ELF-1 (cell line): Measurements from ENCODE around the gene MT3.
A peak's percentile ranks its signal among the peaks of the same experiment; 100 is the strongest.

ENCODE experiments used
- DNase-seq: peaks from one replicate; pipeline ENCODE4 v3.0.0-alpha.2; 2016; ENCODE audit warnings: low read depth, low spot score

MT3 gene

GRCh38 chr16:56630134-56630533 is 40.8 kb downstream of the MT3 start:
- DNase-seq = no peak

DNA sequence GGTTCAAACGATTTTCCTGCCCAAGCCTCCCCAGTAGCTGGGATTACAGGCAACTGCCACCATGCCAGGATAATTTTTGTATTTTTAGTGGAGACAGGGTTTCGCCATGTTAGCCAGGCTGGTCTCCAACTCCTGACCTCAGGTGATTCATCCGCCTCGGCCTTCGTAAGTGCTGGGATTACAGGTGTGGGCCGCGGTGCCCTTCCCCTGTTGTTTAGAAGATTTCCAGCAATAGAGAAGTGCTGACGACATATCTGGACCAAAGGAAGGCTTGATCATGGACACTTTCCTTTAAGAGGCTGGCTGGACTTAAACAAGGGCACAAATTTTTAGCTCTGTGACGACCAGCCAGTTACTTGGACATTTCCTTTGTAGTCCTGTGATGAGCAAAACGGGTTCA is 41.9 kb downstream of the MT3 start:
- no peak for DNase-seq

DNA sequence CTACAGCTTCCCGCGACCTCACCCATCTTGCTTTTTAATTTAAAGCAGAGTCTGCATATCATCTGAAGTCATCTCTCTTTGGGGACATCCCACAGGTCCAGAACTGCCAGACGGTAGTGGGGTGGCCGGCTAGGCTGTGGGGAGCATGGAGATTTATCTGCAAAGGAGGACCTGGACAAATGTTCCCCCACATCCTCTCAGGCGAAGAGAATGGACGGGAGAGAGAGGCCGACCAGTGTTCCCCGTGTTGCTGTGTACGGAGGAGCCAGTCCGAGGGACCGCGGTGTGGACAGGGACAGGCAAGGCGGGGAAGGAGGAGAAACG is 42.5 kb downstream of the MT3 start:
- DNase-seq = no peak

DNA sequence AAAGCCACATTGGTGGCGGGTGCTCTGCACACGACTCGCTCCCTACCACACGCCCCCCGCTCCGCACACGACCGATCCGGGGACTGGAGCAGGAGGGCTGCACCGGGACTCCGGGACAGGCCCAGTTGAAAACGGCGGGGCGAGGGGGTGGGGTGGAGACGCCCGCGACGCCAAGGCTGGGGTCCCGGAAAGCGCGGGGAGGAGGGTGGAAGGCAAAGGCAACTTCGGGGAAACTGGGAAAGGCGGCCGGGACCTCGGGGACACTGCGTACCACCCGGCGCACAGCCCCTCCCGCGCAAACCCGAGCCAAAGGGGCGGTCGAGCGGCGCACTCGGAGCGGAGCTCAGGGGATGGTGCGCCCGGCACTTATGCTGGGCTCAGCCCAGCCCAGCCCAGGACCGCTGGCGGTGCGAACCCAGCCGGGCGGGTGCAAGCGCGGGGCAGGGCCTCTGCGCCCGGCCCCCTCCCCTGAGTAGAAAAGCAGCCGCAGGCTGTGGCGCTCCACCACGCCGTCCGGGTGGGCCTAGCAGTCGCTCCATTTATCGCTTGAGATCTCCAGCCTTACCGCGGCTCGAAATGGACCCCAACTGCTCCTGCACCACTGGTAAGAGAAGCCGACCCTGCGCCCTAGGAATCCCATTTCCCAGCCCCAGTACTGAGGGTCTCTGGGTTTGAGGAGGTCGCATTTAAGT is 43.0 kb downstream of the MT3 start, which contains the start of gene MT1M:
Gene MT1M (plus strand): TSS at position 504 of the 692 bp plus-strand sequence. CDS start 73 bp downstream, at position 577.
- DNase-seq = no peak

- no peak for DNase-seq
Measured at GRCh38 chr16:56632848-56633365, 43.6 kb downstream of the MT3 start.

DNA sequence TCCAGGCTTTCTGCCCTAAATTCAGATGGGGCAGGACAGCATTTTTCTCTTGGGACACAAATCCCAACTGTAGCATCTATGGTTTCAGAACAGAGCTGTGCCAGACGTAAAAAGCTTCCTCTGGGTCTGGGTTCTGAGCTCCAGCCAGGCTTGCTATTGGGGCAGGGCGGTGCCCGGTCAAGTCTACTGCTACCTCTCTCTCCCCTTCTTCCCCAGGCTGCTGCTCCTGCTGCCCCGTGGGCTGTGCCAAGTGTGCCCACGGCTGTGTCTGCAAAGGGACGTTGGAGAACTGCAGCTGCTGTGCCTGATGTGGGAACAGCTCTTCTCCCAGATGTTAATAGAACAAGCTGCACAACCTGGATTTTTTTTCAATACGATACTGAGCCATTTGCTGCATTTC is 44.2 kb downstream of the MT3 start:
- DNase-seq = no peak

DNA sequence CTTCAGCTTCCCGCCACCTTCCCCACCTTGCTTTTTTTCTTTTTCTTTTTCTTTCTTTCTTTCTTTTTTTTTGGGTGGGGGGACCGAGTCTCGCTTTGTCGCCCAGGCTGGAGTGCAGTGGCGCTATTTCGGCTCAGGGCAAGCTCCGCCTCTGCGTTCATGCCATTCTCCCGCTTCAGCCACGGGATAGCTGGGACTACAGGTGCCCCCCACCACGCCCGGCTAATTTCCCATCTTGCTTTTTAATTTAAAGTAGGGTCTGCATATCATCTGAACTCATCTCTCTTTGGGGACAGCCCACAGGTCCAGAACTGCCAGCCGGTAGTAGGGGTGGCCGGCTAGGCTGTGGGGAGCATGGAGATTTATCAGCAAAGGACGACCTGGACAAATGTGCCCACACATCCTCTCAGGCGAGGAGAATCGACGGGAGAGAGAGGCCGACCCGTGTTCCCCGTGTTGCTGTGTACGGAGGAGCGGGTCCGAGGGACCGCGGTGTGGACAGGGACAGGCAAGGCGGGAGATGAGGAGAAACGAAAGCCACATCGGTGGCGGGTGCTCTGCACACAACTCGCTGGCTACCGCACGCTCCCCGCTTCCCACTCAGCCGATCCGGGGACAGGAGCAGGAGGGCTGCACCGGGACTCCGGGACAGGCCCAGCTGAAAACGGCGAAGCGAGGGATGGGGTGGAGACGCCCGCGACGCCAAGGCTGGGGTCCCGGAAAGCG is 45.5 kb downstream of the MT3 start:
- DNase-seq = no peak

- DNase-seq = no peak
Measured at GRCh38 chr16:56635441-56635967, 46.2 kb downstream of the MT3 start.

DNA sequence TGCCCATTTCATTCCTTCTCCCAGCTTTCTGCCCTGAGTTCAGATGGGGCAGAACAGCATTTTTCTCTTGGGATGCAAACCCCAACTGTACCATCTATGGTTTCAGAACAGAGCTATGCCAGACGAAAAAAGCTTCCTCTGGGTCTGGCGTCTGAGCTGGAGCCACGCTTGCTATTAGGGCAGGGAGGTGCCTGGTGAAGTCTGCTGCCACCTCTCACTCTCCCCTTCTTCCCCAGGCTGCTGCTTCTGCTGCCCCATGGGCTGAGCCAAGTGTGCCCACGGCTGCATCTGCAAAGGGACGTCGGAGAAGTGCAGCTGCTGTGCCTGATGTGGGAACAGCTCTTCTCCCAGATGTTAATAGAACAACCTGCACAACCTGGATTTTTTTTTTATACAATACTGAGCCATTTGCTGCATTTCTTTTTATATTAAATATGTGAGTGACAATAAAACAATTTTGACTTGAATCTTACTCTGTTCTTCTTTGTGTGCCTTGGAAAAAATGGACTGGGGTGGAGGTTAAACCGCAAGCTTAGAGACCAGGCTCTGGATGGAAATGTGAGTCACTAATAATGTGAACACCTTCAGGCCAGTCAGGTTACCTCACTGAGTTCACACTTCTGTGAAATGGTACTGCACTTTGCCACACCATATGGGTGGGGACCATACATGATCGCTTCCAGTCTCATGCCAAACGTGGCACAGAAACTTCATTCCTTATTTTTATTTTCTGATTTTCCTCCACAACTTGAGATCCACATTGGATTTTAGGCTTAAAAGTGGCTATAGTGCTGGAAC is 47.5 kb downstream of the MT3 start:
- DNase-seq = no peak

DNA sequence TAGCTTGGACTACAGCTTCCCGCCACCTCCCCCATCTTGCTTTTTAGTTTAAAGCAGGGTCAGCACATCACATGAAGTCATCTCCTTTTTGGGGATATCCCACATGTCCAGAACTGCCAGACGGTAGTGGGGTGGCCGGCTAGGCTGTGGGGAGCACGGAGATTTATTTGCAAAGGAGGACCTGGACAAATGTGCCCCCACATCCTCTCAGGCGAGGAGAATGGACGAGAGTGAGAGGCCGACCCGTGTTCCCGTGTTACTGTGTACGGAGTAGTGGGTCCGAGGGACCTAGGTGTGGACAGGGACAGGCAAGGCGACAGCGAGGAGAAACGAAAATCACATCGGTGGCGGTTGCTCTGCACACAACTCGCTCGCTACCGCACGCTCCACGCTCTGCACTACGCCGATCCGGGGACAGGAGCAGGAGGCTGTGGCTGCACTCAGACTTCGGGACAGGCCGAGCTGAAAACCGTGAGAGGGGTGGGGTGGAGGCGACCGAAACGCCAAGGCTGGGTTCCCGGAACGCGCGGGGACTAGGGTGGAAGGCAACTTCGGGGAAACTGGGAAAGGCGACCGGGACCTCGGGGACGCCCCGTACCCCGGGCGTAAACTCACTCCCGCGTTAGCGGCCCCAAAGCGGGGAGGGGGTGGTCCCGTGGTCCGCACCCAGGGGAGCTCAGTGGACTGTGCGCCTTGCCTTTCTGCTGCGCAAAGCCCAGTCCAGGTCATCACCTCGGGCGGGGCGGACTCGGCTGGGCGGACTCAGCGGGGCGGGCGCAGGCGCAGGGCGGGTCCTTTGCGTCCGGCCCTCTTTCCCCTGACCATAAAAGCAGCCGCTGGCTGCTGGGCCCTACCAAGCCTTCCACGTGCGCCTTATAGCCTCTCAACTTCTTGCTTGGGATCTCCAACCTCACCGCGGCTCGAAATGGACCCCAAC is 48.8 kb downstream of the MT3 start, which contains the start of gene MT1A:
Gene MT1A (plus strand): TSS at position 853 of the 937 bp plus-strand sequence. CDS start 73 bp downstream, at position 926.
- DNase-seq = peak; percentile 76

DNA sequence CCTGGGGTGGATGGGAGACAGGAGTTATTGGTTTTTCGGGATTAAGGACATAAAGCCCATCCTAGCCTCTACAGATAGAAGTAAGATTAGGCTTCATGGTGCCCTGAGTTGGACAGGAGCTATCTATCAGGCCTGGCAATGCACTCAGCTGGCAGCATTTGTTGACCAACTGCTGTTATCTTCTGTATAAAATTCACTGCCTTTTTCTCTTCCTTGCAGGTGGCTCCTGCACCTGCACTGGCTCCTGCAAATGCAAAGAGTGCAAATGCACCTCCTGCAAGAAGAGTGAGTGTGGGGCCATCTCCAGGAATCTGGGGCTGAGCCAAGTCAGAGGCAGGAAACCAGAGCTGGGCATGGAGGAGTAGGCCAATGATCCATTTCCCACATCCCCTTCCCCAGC is 49.7 kb downstream of the MT3 start:
- no peak for DNase-seq

- DNase-seq = no peak
Measured at GRCh38 chr16:56640076-56640475, 50.7 kb downstream of the MT3 start.
